NOMO-1 (cell line): ENCODE data around the gene CPXCR1.
"Not testable (repeated sequence)": the region's sequence is repeated elsewhere in the genome, so short reads cannot be mapped to it uniquely, and the experiment has no call there.

Experiments used
- DNase-seq, 2 experiments: peaks; one replicate each; lab custom pipeline; 2025; ENCODE audit not compliant: unreplicated experiment in 2 of 2; lab: John Stamatoyannopoulos, UW

CPXCR1 gene

DNA sequence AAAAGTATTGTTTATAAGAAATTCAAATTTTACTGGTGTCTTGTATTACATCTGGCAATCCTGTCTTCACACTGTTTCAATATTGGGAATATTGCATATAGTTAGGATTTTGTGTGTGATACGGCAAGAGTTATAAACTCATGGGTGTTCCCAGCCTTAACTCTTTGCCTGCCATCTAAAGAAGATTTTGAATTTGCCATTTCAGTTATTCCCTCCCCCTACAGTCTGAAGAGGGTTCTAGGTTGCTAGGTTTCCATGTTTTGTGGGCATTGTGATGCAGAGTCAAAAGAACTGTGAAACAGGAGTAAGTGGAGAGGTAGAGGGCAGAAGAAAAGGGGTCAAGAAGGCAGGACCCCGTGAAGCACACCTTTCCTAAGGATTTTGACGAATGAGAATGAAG, at the start of gene CPXCR1:
CPXCR1 (plus strand) TSS at position 301 of the 400 bp plus-strand sequence. CDS start 6,190 bp downstream, outside the sequence.
- no peak for DNase-seq

DNA sequence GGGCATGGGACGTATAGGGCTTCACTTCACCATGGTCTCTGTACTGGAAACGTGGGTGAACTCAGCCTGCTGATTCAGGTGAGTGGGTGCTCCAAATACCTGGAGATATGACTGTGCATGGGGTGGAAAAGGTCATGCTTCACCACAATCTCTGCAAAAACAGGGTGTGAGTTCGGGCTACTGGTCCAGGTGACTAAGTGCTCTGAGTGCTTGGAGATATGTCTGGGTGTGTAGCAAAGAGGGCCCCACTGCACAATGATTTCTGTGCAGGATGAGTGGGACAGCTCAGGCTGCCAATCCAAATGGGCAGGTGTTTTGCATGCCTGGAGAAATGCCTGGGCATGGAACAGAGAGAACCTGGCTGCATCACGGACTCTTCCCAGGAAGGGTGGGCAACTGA, 11.2 kb upstream of the CPXCR1 start:
- DNase-seq: no peak

DNA sequence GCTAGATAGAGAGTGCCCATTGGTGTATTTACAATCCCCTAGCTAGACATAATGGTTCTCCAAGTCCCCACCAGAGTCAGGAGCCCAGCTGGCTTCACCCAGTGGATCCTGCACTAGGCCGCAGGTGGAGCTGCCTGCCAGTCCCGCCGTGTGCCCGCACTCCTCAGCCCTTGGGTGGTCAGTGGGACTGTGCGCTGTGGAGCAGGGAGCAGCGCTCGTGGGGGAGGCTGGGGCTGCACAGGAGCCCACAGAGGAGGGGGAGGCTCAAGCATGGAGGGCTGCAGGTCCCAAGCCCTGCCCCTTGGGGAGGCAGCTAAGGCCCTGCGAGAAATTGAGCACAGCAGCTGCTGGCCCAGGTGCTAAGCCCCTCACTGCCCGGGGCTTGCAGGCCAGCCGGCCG, 810 bp upstream of the CPXCR1 start:
- DNase-seq: not testable (repeated sequence)

DNA sequence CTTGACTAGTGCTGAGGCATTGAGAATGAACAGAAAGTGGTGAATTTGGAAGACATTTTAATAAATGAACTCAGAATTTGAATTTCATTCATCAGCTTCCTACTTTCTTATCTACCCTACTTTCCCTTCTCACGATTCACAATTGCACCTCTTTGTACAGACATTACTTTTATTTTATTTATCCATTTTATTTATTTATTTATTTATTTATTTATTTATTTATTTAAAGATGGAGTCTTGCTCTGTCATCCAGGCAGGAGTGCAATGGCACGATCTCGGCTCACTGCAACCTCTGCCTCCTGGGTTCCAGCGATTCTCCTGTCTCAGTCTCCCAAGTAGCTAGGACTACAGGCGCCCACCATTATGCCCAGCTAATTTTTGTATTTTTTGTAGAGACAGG, 5.3 kb downstream of the CPXCR1 start:
- not testable (repeated sequence) for DNase-seq

GRCh38 chrX:88789825-88790224, 42.8 kb downstream of the CPXCR1 start:
- DNase-seq: no peak
